GM23248 (cell line): ENCODE data around the gene SARS2. TPM values are rescaled to one million over a fixed set of nuclear protein-coding genes. Genes with fewer than 3 reads are reported as not detected.
A peak's percentile ranks its signal among the peaks of the same experiment; 100 is the strongest.

Experiments
- DNase-seq: peaks from one replicate; pipeline ENCODE4 v3.0.0-alpha.2; 2015
- H2AFZ ChIP-seq: fragments of 200-600 bp; sonication (generic); 2 replicates; pipeline ENCODE4 v1.6.1; 2016; ENCODE audit warnings: antibody characterized with exemption
- H3F3A ChIP-seq: fragments of 200-600 bp; sonication (generic); 2 replicates; pipeline ENCODE4 v1.6.1; 2016; ENCODE audit warnings: mild to moderate bottlenecking, antibody characterized with exemption, mixed run types; ENCODE audit not compliant: insufficient read depth
- H3K27ac ChIP-seq: fragments of 200-600 bp; sonication (generic); 2 replicates; pipeline ENCODE4 v1.5.1; 2016; ENCODE audit warnings: mild to moderate bottlenecking
- H3K27me3 ChIP-seq: fragments of 200-600 bp; sonication (generic); replicated peaks from 2 replicates; pipeline ENCODE4 v1.6.1; 2016; ENCODE audit warnings: mild to moderate bottlenecking; ENCODE audit not compliant: insufficient read depth
- H3K36me3 ChIP-seq: fragments of 200-600 bp; sonication (generic); 2 replicates; pipeline ENCODE4 v1.6.1; 2016; ENCODE audit warnings: low read depth, mild to moderate bottlenecking
- H3K4me1 ChIP-seq: fragments of 200-600 bp; sonication (generic); 2 replicates; pipeline ENCODE4 v1.6.1; 2016; ENCODE audit warnings: mild to moderate bottlenecking; ENCODE audit not compliant: insufficient read depth
- H3K4me2 ChIP-seq: fragments of 200-600 bp; sonication (generic); one replicate; pipeline ENCODE4 v1.6.1; 2016; ENCODE audit warnings: mild to moderate bottlenecking; ENCODE audit not compliant: unreplicated experiment
- H3K4me3 ChIP-seq: fragments of 200-600 bp; sonication (generic); 2 replicates; pipeline ENCODE4 v1.5.1; 2016; ENCODE audit warnings: mild to moderate bottlenecking
- H3K79me2 ChIP-seq: fragments of 200-600 bp; sonication (generic); 2 replicates; pipeline ENCODE4 v1.6.1; 2016; ENCODE audit warnings: mild to moderate bottlenecking; ENCODE audit not compliant: insufficient read depth
- H3K9ac ChIP-seq: fragments of 200-600 bp; sonication (generic); 2 replicates; pipeline ENCODE4 v1.6.1; 2016; ENCODE audit warnings: mild to moderate bottlenecking
- H3K9me2 ChIP-seq: fragments of 200-600 bp; sonication (generic); 2 replicates; pipeline ENCODE4 v1.6.1; 2016; ENCODE audit warnings: mixed run types, mild to moderate bottlenecking, moderate library complexity; ENCODE audit not compliant: insufficient read depth
- H3K9me3 ChIP-seq: fragments of 200-600 bp; sonication (generic); one replicate; pipeline ENCODE4 v1.6.1; 2017; ENCODE audit warnings: low read depth
- H4K20me1 ChIP-seq: fragments of 200-600 bp; sonication (generic); 2 replicates; pipeline ENCODE4 v1.6.0; 2016; ENCODE audit not compliant: insufficient read depth
- EZH2 ChIP-seq: fragments of 200-600 bp; sonication (generic); IDR thresholded peaks from 2 replicates; pipeline ENCODE4 v1.6.1; 2018; ENCODE audit warnings: antibody characterized with exemption, mild to moderate bottlenecking; ENCODE audit not compliant: insufficient read depth, poor library complexity, severe bottlenecking
- EZH2phosphoT487 ChIP-seq: fragments of 200-600 bp; sonication (generic); IDR thresholded peaks from 2 replicates; pipeline ENCODE4 v1.6.1; 2018; ENCODE audit warnings: antibody characterized with exemption, moderate library complexity, mild to moderate bottlenecking, low read depth; ENCODE audit not compliant: insufficient read depth
- whole genome bisulfite sequencing, 2 experiments: methylation state at CpG; one replicate each; pipeline ENCODE4 v1.1.6; 2015 to 2017; ENCODE audit warnings: low lambda C conversion rate in 2 of 2, low coverage in 1 of 2; ENCODE audit errors: missing lambda C conversion rate in 2 of 2; 5-methylcytosine and 5-hydroxymethylcytosine counted together
- in situ Hi-C: fragments of 300-500 bp; cut with MboI; formaldehyde crosslinking; loops from 2 replicates; pipeline ENCODE4 v1.15.0; 2020
- polyA plus RNA-seq: library from polyadenylated mRNA; unstranded; fragments of >200 nt; fragmentation: Nextera tagmentation; extraction: Ambion mirVana; gene quantifications from 2 replicates; pipeline ENCODE4 v1.2.1, GENCODE V29; 2016
- total RNA-seq: library from RNA; depleted of rRNA; stranded (reverse); fragments of >200 nt; shearing (Covaris generic); gene quantifications from 2 replicates; pipeline ENCODE4 v1.2.3, GENCODE V29; 2014

SARS2 gene
- total and polyA plus RNA-seq, 2 experiments from 2014 or later: 18.4 to 33.2 TPM

- in situ Hi-C loops: no loop called here
- TF ChIP-seq EZH2phosphoT487: no peak
- TF ChIP-seq EZH2: no peak
- WGBS, 2 experiments: 64 to 69% methylated on average over 5 of the region's 5 CpGs
- H2AFZ ChIP-seq: no peak overlapping the region
- H3K27ac ChIP-seq: no peak overlapping the region
- no peak overlapping the region for H3K4me2 ChIP-seq
- H4K20me1 ChIP-seq: no peaks in the 10 kb centered on the region
- H3K9me3 ChIP-seq: no peaks in the 10 kb centered on the region
- no peak overlapping the region for H3K9ac ChIP-seq
- no peaks in the 10 kb centered on the region for H3K79me2 ChIP-seq
- H3K36me3 ChIP-seq: peaks cover 5% of the 10 kb centered on the region; the same call in 1 of the 2 replicates
- H3K27me3 ChIP-seq: no peaks in the 10 kb centered on the region
- H3K4me3 ChIP-seq: no peak overlapping the region
- H3K9me2 ChIP-seq: no peaks in the 10 kb centered on the region
- H3F3A ChIP-seq: no peaks in the 10 kb centered on the region
- H3K4me1 ChIP-seq: no peaks in the 10 kb centered on the region
- DNase-seq: no peak
These were observed 9.4 kb upstream of the SARS2 start for GRCh38 chr19:38939957-38940356.

- Histone ChIP-seq H3K4me2 (no peak overlapping the region), H3F3A (no peaks in the 10 kb centered on the region), H3K79me2 (peaks cover 45% of the 10 kb centered on the region), H3K9me3 (no peaks in the 10 kb centered on the region), H3K27me3 (no peaks in the 10 kb centered on the region), H3K36me3 (no peaks in the 10 kb centered on the region), H3K27ac (no peak overlapping the region), H3K4me3 (no peak overlapping the region), H2AFZ (no peak overlapping the region), H3K9me2 (no peaks in the 10 kb centered on the region), H3K4me1 (peaks cover 12% of the 10 kb centered on the region; the same call in 1 of the 2 replicates), H3K9ac (no peak overlapping the region), H4K20me1 (no peaks in the 10 kb centered on the region)
- DNase-seq: no peak
- in situ Hi-C loops: no loop called here
- no peak for TF ChIP-seq EZH2phosphoT487
- TF ChIP-seq EZH2: no peak
- WGBS, 2 experiments: 92 to 97% methylated on average over 4 of the region's 4 CpGs
These were observed 3.0 kb upstream of the SARS2 start for GRCh38 chr19:38933544-38933943.

- no peaks in the 10 kb centered on the region for H4K20me1 ChIP-seq
- no peaks in the 10 kb centered on the region for H3K9me2 ChIP-seq
- in situ Hi-C loops: no loop called here
- no peak overlapping the region for H3K9ac ChIP-seq
- peaks cover 53% of the 10 kb centered on the region for H3K79me2 ChIP-seq
- H3F3A ChIP-seq: no peaks in the 10 kb centered on the region
- no peak overlapping the region for H2AFZ ChIP-seq
- peaks cover 12% of the 10 kb centered on the region; the same call in 1 of the 2 replicates for H3K4me1 ChIP-seq
- TF ChIP-seq EZH2 (no peak), EZH2phosphoT487 (no peak)
- no peaks in the 10 kb centered on the region for H3K9me3 ChIP-seq
- H3K4me2 ChIP-seq: no peak overlapping the region
- H3K27ac ChIP-seq: no peak overlapping the region
- DNase-seq: peak; percentile 65
- WGBS, 2 experiments: 88 to 90% methylated on average over 29 of the region's 29 CpGs
- H3K27me3 ChIP-seq: no peaks in the 10 kb centered on the region
- no peak overlapping the region for H3K4me3 ChIP-seq
- H3K36me3 ChIP-seq: no peaks in the 10 kb centered on the region
These were observed 2.0 kb upstream of the SARS2 start for GRCh38 chr19:38932425-38933179.

- H3K27ac ChIP-seq: peak overlapping the region; percentile 77; the same call in 1 of the 2 replicates
- no peaks in the 10 kb centered on the region for H4K20me1 ChIP-seq
- 22 to 26% methylated on average over 8 of the region's 8 CpGs for WGBS, 2 experiments
- no peaks in the 10 kb centered on the region for H3K36me3 ChIP-seq
- no peaks in the 10 kb centered on the region for H3F3A ChIP-seq
- no peaks in the 10 kb centered on the region for H3K9me3 ChIP-seq
- H2AFZ ChIP-seq: 0 out of 2 replicates have a peak overlapping the region, but pooled peaks have one; percentile 83
- peaks cover 12% of the 10 kb centered on the region; the same call in 1 of the 2 replicates for H3K4me1 ChIP-seq
- DNase-seq: no peak
- peak overlapping the region; percentile 94 for H3K4me2 ChIP-seq
- H3K9me2 ChIP-seq: no peaks in the 10 kb centered on the region
- peak overlapping the region; percentile 82 for H3K4me3 ChIP-seq
- no peaks in the 10 kb centered on the region for H3K27me3 ChIP-seq
- TF ChIP-seq EZH2phosphoT487 (no peak), EZH2 (no peak)
- H3K79me2 ChIP-seq: peaks cover 55% of the 10 kb centered on the region
- H3K9ac ChIP-seq: peak overlapping the region; percentile 93
- in situ Hi-C loops: no loop called here
These were observed 894 bp upstream of the SARS2 start for GRCh38 chr19:38931521-38931793.
